Thoracic aorta (tissue), 2 donors: ENCODE measurements around the gene LILRB3. TPM values are rescaled to one million over a fixed set of nuclear protein-coding genes. Genes with fewer than 3 reads are reported as not detected.
A peak's percentile ranks its signal among the peaks of the same experiment; 100 is the strongest.

Experiments used
- ATAC-seq: fragments of 150-250 bp; one replicate; pipeline ENCODE4 v1.8.0; 2017; ENCODE audit warnings: low read depth; ENCODE audit not compliant: insufficient number of reproducible peaks, low FRiP score
- DNase-seq: peaks from one replicate; pipeline ENCODE4 v3.0.0-alpha.2; 2020; ENCODE audit warnings: low spot score
- H3K27ac ChIP-seq, 2 donors: fragments of 200-600 bp; sonication (generic); 1 replicate in 1 of 2; 2 replicates in 1 of 2; pipeline ENCODE4 v1.5.1; 2016; ENCODE audit warnings: mild to moderate bottlenecking in 2 of 2, moderate library complexity in 2 of 2
- H3K27me3 ChIP-seq: fragments of 200-600 bp; sonication (generic); replicated peaks from 2 replicates; pipeline ENCODE4 v1.6.0; 2016; ENCODE audit warnings: mild to moderate bottlenecking; ENCODE audit not compliant: insufficient read depth
- H3K36me3 ChIP-seq: fragments of 200-600 bp; sonication (generic); one replicate; pipeline ENCODE4 v1.5.1; 2016
- H3K4me1 ChIP-seq, 2 donors: fragments of 200-600 bp; sonication (generic); 1 replicate in 1 of 2; 2 replicates in 1 of 2; pipeline versions ENCODE4 v1.5.1 to v1.6.0; 2016; ENCODE audit warnings: low read depth in 2 of 2, mild to moderate bottlenecking in 1 of 2; ENCODE audit not compliant: control insufficient read depth in 1 of 2
- H3K4me3 ChIP-seq: fragments of 200-600 bp; sonication (generic); 2 replicates; pipeline ENCODE4 v1.5.1; 2016; ENCODE audit warnings: mild to moderate bottlenecking
- H3K9me3 ChIP-seq: fragments of 200-600 bp; sonication (generic); 2 replicates; pipeline ENCODE4 v1.5.1; 2016
- CTCF ChIP-seq: fragments of 200-600 bp; sonication (generic); IDR thresholded peaks from one replicate; pipeline ENCODE4 v1.5.1; 2019; ENCODE audit warnings: antibody characterized with exemption
- total RNA-seq, 2 donors: library from RNA; depleted of rRNA; stranded (reverse); fragments of >200 nt; gene quantifications; one replicate each; pipeline versions ENCODE4 v1.1.0 to v1.2.3, GENCODE V29; 2016

Gene LILRB3
- total RNA-seq, 2 donors from 2014 or later = 21.9 to 71.5 TPM

GRCh38 chr19:54190503-54191010 is 32.2 kb downstream of the LILRB3 start:
- ATAC-seq (peak; percentile 73), DNase-seq (peak; percentile 99)
- peaks cover 14 to 28% of the 10 kb centered on the region in 2 donors for H3K4me1 ChIP-seq
- peak overlapping the region; percentile 85 for H3K4me3 ChIP-seq
- no peaks in the 10 kb centered on the region for H3K9me3 ChIP-seq
- H3K27ac ChIP-seq = peak overlapping the region; percentile 99
- TF ChIP-seq CTCF = no peak
- peaks cover 9% of the 10 kb centered on the region for H3K36me3 ChIP-seq
- no peaks in the 10 kb centered on the region for H3K27me3 ChIP-seq

GRCh38 chr19:54189735-54190502 is 32.9 kb downstream of the LILRB3 start:
- Histone ChIP-seq H3K4me1 (peaks cover 14 to 28% of the 10 kb centered on the region in 2 donors), H3K36me3 (peaks cover 9% of the 10 kb centered on the region), H3K27me3 (no peaks in the 10 kb centered on the region), H3K4me3 (peak overlapping the region; percentile 85), H3K9me3 (no peaks in the 10 kb centered on the region), H3K27ac (peak overlapping the region; percentile 99)
- DNase-seq = peak; percentile 100
- ATAC-seq = peak; percentile 82
- TF ChIP-seq CTCF = no peak

- DNase-seq (no peak), ATAC-seq (peak; percentile 2)
- no peaks in the 10 kb centered on the region for H3K9me3 ChIP-seq
- H3K4me3 ChIP-seq = peak within 1 kb of the TSS; percentile 85
- H3K36me3 ChIP-seq = peaks cover 9% of the 10 kb centered on the region
- H3K27ac ChIP-seq = peak within 1 kb of the TSS; percentile 99
- peaks cover 14 to 28% of the 10 kb centered on the region in 2 donors for H3K4me1 ChIP-seq
- no peaks in the 10 kb centered on the region for H3K27me3 ChIP-seq
- TF ChIP-seq CTCF = peak; percentile 36
Observed at GRCh38 chr19:54189145-54189734, 33.6 kb downstream of the LILRB3 start, which contains the start of gene MBOAT7. TSS of gene MBOAT7 (minus strand) at chr19:54189580. CDS start at chr19:54188508, 1,072 bp downstream.

GRCh38 chr19:54188215-54188871 is 34.5 kb downstream of the LILRB3 start:
- TF ChIP-seq CTCF = no peak
- H3K27ac ChIP-seq = peak overlapping the region in 1 of 2 donors; percentile 99
- H3K4me3 ChIP-seq = peak overlapping the region; percentile 85
- no peaks in the 10 kb centered on the region for H3K9me3 ChIP-seq
- ATAC-seq = no peak
- peaks cover 5% of the 10 kb centered on the region for H3K36me3 ChIP-seq
- no peaks in the 10 kb centered on the region for H3K27me3 ChIP-seq
- DNase-seq = no peak
- H3K4me1 ChIP-seq = peaks cover 14 to 28% of the 10 kb centered on the region in 2 donors

GRCh38 chr19:54186934-54187381 is 35.8 kb downstream of the LILRB3 start:
- Histone ChIP-seq H3K36me3 (no peaks in the 10 kb centered on the region), H3K9me3 (no peaks in the 10 kb centered on the region), H3K4me3 (no peak overlapping the region), H3K27me3 (no peaks in the 10 kb centered on the region), H3K4me1 (peaks cover 9 to 20% of the 10 kb centered on the region in 2 donors), H3K27ac (no peak overlapping the region)
- DNase-seq (no peak), ATAC-seq (no peak)
- TF ChIP-seq CTCF = no peak
